SK-N-SH (cell line): ENCODE data around the gene CNTN4. TPM values are rescaled to one million over a fixed set of nuclear protein-coding genes. Genes with fewer than 3 reads are reported as not detected.

Experiments used
- CTCF ChIA-PET: fragments of 300-600, 350-600 bp; formaldehyde crosslinking; extraction: SDS; loops from one replicate; lab custom pipeline; 2021; lab: Yijun Ruan, JAX
- POLR2A ChIA-PET: fragments of 350-600 bp; sonication (Branson Sonifier 250); formaldehyde crosslinking; extraction: SDS; loops from one replicate; lab custom pipeline; 2020; ENCODE audit warnings: antibody characterized with exemption, inconsistent platforms; lab: Yijun Ruan, JAX
- DNase-seq: peaks from one replicate; pipeline ENCODE4 v3.0.0; 2012
- H2AFZ ChIP-seq: fragments of 200-600 bp; sonication (generic); 2 replicates; pipeline ENCODE4 v1.8.1; 2016; ENCODE audit warnings: antibody characterized with exemption, mild to moderate bottlenecking, low read depth
- H3F3A ChIP-seq: fragments of 200-600 bp; sonication (generic); replicated peaks from 2 replicates; pipeline ENCODE3; 2016; ENCODE audit warnings: antibody characterized with exemption, mild to moderate bottlenecking; ENCODE audit not compliant: insufficient read depth
- H3K27ac ChIP-seq, 2 experiments: fragments of 200-500 bp in 1 of 2; fragments of 200-600 bp in 1 of 2; sonication (Bioruptor generic) in 1 of 2; sonication (generic), shearing (Covaris generic) in 1 of 2; 2 replicates each; pipeline versions ENCODE4 v1.5.1 to v1.6.1; 2014 to 2016; ENCODE audit warnings: low read depth in 2 of 2, inconsistent platforms in 1 of 2, low read length in 1 of 2, mild to moderate bottlenecking in 1 of 2, mixed read lengths in 1 of 2
- H3K27me3 ChIP-seq: fragments of 200-600 bp; sonication (generic), shearing (Covaris generic); 2 replicates; pipeline ENCODE4 v1.6.1; 2016; ENCODE audit warnings: mixed run types; ENCODE audit not compliant: insufficient read depth
- H3K36me3 ChIP-seq, 2 experiments: fragments of 200-500 bp in 1 of 2; fragments of 200-600 bp in 1 of 2; sonication (Bioruptor generic) in 1 of 2; sonication (generic) in 1 of 2; replicated peaks in 1 of 2; 2 replicates each; pipeline versions ENCODE3 to v1.5.1; 2014 to 2016; ENCODE audit warnings: low read length in 1 of 2, mild to moderate bottlenecking in 1 of 2; ENCODE audit not compliant: insufficient read depth in 2 of 2, control insufficient read depth in 1 of 2
- H3K4me1 ChIP-seq, 2 experiments: fragments of 200-500 bp in 1 of 2; fragments of 200-600 bp in 1 of 2; sonication (Bioruptor generic) in 1 of 2; sonication (generic), shearing (Covaris generic) in 1 of 2; 2 replicates each; pipeline versions ENCODE4 v1.5.1 to v1.6.1; 2014 to 2016; ENCODE audit warnings: low read depth in 1 of 2, low read length in 1 of 2, mixed run types in 1 of 2; ENCODE audit not compliant: insufficient read depth in 2 of 2, control insufficient read depth in 1 of 2
- H3K4me2 ChIP-seq: fragments of 200-600 bp; sonication (generic), shearing (Covaris generic); 2 replicates; pipeline ENCODE4 v1.6.1; 2017; ENCODE audit warnings: mixed run types
- H3K4me3 ChIP-seq, 2 experiments: fragments of 200-500 bp in 1 of 2; fragments of 200-600 bp in 1 of 2; sonication (Bioruptor generic) in 1 of 2; sonication (generic), shearing (Covaris generic) in 1 of 2; 2 replicates each; pipeline versions ENCODE4 v1.5.1 to v1.8.1; 2014 to 2016; ENCODE audit warnings: low read depth in 2 of 2, inconsistent platforms in 1 of 2, low read length in 1 of 2, mild to moderate bottlenecking in 1 of 2, mixed read lengths in 1 of 2, moderate library complexity in 1 of 2
- H3K79me2 ChIP-seq: fragments of 200-600 bp; sonication (generic); 2 replicates; pipeline ENCODE4 v1.8.1; 2017; ENCODE audit warnings: mild to moderate bottlenecking; ENCODE audit not compliant: insufficient read depth
- H3K9ac ChIP-seq: fragments of 200-600 bp; sonication (generic); 2 replicates; pipeline ENCODE4 v1.6.1; 2017; ENCODE audit warnings: mixed run types
- H3K9me2 ChIP-seq: fragments of 200-600 bp; sonication (generic); 2 replicates; pipeline ENCODE4 v1.6.1; 2017; ENCODE audit warnings: mixed run types
- H3K9me3 ChIP-seq: fragments of 200-600 bp; sonication (generic); 2 replicates; pipeline ENCODE4 v1.6.1; 2017; ENCODE audit warnings: mixed run types, mild to moderate bottlenecking, moderate library complexity
- H4K20me1 ChIP-seq: fragments of 200-600 bp; sonication (generic); 2 replicates; pipeline ENCODE4 v1.6.1; 2017; ENCODE audit warnings: mild to moderate bottlenecking, mixed run types; ENCODE audit not compliant: insufficient read depth
- CHD2 ChIP-seq: fragments of 150-350 bp; IDR thresholded peaks from 2 replicates; pipeline ENCODE4 v1.6.1; 2018; ENCODE audit warnings: low read length; ENCODE audit not compliant: partially characterized antibody
- EZH2phosphoT487 ChIP-seq: fragments of 200-600 bp; sonication (generic); IDR thresholded peaks from 2 replicates; pipeline ENCODE4 v1.6.1; 2017; ENCODE audit warnings: low read depth, mixed run types, mild to moderate bottlenecking, antibody characterized with exemption, moderate library complexity, borderline replicate concordance
- FOXM1 ChIP-seq: IDR thresholded peaks from 2 replicates; pipeline ENCODE4 v1.4.0; 2012; ENCODE audit warnings: low read depth, mild to moderate bottlenecking
- GATA2 ChIP-seq: sonication (generic); formaldehyde crosslinking; IDR thresholded peaks from 2 replicates; pipeline ENCODE4 v1.5.0; 2020; ENCODE audit warnings: mild to moderate bottlenecking, missing genetic modification reagents
- IRF3 ChIP-seq: fragments of 150-350 bp; IDR thresholded peaks from 2 replicates; pipeline ENCODE4 v1.6.1; 2016; ENCODE audit warnings: mild to moderate bottlenecking, low read depth, low read length
- JUND ChIP-seq: IDR thresholded peaks from 2 replicates; pipeline ENCODE4 v1.4.0; 2012
- NFIC ChIP-seq: IDR thresholded peaks from 2 replicates; pipeline ENCODE4 v1.4.0; 2012; ENCODE audit warnings: borderline replicate concordance
- PBX3 ChIP-seq: IDR thresholded peaks from 2 replicates; pipeline ENCODE4; 2012
- POLR2AphosphoS5 ChIP-seq: IDR thresholded peaks from 2 replicates; pipeline ENCODE4 v1.6.1; 2012; ENCODE audit warnings: low read depth, low read length
- RFX5 ChIP-seq: IDR thresholded peaks from 2 replicates; pipeline ENCODE4 v1.6.1; 2012; ENCODE audit warnings: mild to moderate bottlenecking, improper control_type of control experiment, low read length
- RXRA ChIP-seq: IDR thresholded peaks from 2 replicates; pipeline ENCODE4 v1.4.0; 2012; ENCODE audit warnings: low read depth, mild to moderate bottlenecking, borderline replicate concordance
- TEAD4 ChIP-seq: IDR thresholded peaks from 2 replicates; pipeline ENCODE4 v1.4.0; 2012; ENCODE audit warnings: mild to moderate bottlenecking, borderline replicate concordance; ENCODE audit not compliant: insufficient read depth
- YY1 ChIP-seq: IDR thresholded peaks from 2 replicates; pipeline ENCODE4 v1.4.0; 2012; ENCODE audit warnings: low read depth, mild to moderate bottlenecking
- WGBS: methylation state at CpG from one replicate; pipeline ENCODE4 v1.1.6; 2017; ENCODE audit warnings: low lambda C conversion rate; 5-methylcytosine and 5-hydroxymethylcytosine counted together
- polyA plus RNA-seq, 3 experiments: library from polyadenylated mRNA; depleted of rRNA; stranded (reverse); fragments of >200 nt; gene quantifications; 2 replicates each; pipeline ENCODE4 v1.2.3, GENCODE V29; 2012

The CNTN4 gene
- polyA plus RNA-seq, 1 of the 3 experiments (the other 2 are of a cell fraction) = 0.12 TPM

DNA sequence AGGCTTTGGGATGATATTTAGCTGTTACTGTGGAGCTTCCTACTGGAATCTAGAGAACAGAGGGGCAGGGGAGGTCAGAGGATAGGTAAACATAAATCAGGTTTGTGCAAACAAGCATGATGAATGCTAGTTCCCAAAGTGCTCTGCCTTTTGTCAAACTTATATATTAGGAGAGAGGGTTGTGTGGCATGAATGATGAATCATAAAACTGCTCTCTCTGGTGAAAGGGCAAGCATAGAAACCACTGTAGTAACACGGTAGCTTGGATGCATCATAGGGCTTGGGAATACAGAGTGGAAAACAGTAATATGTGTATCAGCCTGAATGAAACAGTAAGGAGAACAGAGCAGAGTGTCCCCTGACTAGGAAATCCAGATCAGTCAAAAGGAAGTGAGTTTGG, 524.8 kb downstream of the CNTN4 start:
- Histone ChIP-seq H3K27ac (no peak overlapping the region), H3K4me3 (no peak overlapping the region), H2AFZ (no peak overlapping the region), H3K4me1 (no peaks in the 10 kb centered on the region; a peak in 1 of 4 replicates), H3F3A (no peaks in the 10 kb centered on the region), H3K4me2 (no peak overlapping the region), H3K27me3 (no peaks in the 10 kb centered on the region), H4K20me1 (no peaks in the 10 kb centered on the region), H3K79me2 (no peaks in the 10 kb centered on the region), H3K9ac (no peak overlapping the region), H3K9me3 (no peaks in the 10 kb centered on the region; the same call in 1 of the 2 replicates), H3K36me3 (no peaks in the 10 kb centered on the region), H3K9me2 (no peaks in the 10 kb centered on the region)
- TF ChIP-seq PBX3 = no peak
- no peak for TF ChIP-seq RXRA
- no peak for TF ChIP-seq JUND
- POLR2A ChIA-PET = no interaction called here
- CTCF ChIA-PET = interaction anchor here (0.6 to 1.1 kb wide), 4 partner anchors 10 to 303 kb away, joined by 3 read pairs; no protein-coding TSS in a partner anchor
- WGBS = 10% methylated on average over 1 of the region's 1 CpG
- no peak for DNase-seq

- H2AFZ ChIP-seq = no peak overlapping the region
- H4K20me1 ChIP-seq = no peaks in the 10 kb centered on the region
- no peaks in the 10 kb centered on the region for H3F3A ChIP-seq
- no peaks in the 10 kb centered on the region; a peak in 1 of 4 replicates for H3K4me1 ChIP-seq
- TF ChIP-seq FOXM1 (no peak), YY1 (no peak), EZH2phosphoT487 (no peak), NFIC (no peak), RFX5 (no peak), IRF3 (no peak), CHD2 (no peak), GATA2 (CRISPR knock-in tag) (no peak), PBX3 (no peak), POLR2AphosphoS5 (no peak), TEAD4 (no peak)
- H3K27ac ChIP-seq = no peak overlapping the region
- no peaks in the 10 kb centered on the region for H3K36me3 ChIP-seq
- POLR2A ChIA-PET = no interaction called here
- H3K79me2 ChIP-seq = no peaks in the 10 kb centered on the region
- 39% methylated on average over 6 of the region's 6 CpGs for WGBS
- no peak overlapping the region for H3K4me2 ChIP-seq
- H3K9ac ChIP-seq = no peak overlapping the region
- CTCF ChIA-PET = interaction anchor here (2.1 kb wide), 1 partner anchor 12 kb away, joined by 7 read pairs; no protein-coding TSS in a partner anchor
- H3K4me3 ChIP-seq = no peak overlapping the region
- no peaks in the 10 kb centered on the region for H3K9me2 ChIP-seq
- H3K27me3 ChIP-seq = no peaks in the 10 kb centered on the region
- H3K9me3 ChIP-seq = no peaks in the 10 kb centered on the region; the same call in 1 of the 2 replicates
- DNase-seq = no peak
These were observed 529.5 kb downstream of the CNTN4 start for GRCh38 chr3:2628117-2628516.
